Measurements from ENCODE around the gene MTAP. TPM values are rescaled to one million over a fixed set of nuclear protein-coding genes. Genes with fewer than 3 reads are reported as not detected.

The MTAP gene
- total RNA-seq, 1 experiment from 2014 or later = not detected

DNA sequence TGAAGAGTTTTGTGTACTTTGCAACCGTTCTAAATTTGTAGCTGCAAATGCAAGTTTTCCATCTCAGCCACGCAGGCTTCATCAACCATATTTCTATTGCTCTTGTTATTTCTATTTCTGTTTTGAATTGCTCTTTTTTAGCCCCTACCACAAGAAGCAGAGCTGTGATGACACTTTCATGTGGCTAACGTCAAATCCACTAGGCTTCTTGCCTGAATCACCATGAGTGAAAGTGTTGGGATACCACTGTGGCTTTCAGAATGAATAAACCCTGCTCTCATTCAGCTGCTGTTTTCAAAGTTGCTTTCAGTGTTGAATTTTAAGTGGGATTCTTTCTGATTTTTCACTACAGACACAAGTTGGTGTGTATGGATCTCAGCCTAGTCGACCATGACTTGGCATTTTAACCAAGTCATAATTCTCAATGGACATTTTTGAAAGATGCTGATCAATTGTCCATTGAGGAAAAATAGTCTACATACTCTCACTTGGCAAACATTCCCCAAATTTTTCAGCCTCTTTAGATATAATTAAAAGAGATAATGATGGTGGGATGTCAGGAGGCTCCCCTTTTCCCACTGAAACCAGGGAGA, 41.0 kb upstream of the MTAP start:
- Mint-ChIP-seq H3K27ac (ENCODE audit: low read depth, unreplicated experiment) (no peak overlapping the region), H3K36me3 (ENCODE audit: insufficient read depth, unreplicated experiment) (no peaks in the 10 kb centered on the region), H3K9me3 (ENCODE audit: unreplicated experiment) (no peaks in the 10 kb centered on the region), H3K4me3 (ENCODE audit: unreplicated experiment) (no peak overlapping the region), H3K4me1 (ENCODE audit: insufficient read depth, unreplicated experiment) (no peaks in the 10 kb centered on the region), H3K27me3 (ENCODE audit: insufficient read depth, unreplicated experiment) (no peaks in the 10 kb centered on the region)
- no peak for DNase-seq (ENCODE audit: unreplicated experiment)
- CTCF ChIA-PET = no interaction called here
- TF ChIP-seq, protein P1, sequence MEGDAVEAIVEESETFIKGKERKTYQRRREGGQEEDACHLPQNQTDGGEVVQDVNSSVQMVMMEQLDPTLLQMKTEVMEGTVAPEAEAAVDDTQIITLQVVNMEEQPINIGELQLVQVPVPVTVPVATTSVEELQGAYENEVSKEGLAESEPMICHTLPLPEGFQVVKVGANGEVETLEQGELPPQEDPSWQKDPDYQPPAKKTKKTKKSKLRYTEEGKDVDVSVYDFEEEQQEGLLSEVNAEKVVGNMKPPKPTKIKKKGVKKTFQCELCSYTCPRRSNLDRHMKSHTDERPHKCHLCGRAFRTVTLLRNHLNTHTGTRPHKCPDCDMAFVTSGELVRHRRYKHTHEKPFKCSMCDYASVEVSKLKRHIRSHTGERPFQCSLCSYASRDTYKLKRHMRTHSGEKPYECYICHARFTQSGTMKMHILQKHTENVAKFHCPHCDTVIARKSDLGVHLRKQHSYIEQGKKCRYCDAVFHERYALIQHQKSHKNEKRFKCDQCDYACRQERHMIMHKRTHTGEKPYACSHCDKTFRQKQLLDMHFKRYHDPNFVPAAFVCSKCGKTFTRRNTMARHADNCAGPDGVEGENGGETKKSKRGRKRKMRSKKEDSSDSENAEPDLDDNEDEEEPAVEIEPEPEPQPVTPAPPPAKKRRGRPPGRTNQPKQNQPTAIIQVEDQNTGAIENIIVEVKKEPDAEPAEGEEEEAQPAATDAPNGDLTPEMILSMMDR (IDR thresholded peaks at IDR 0.05; ENCODE audit: unreplicated experiment) = no peak
- intact Hi-C loops (cut with micrococcal nuclease) = no loop called here
- BruUV-seq (replicated peaks) = no TSS peak
- POLR2A ChIA-PET = no interaction called here

DNA sequence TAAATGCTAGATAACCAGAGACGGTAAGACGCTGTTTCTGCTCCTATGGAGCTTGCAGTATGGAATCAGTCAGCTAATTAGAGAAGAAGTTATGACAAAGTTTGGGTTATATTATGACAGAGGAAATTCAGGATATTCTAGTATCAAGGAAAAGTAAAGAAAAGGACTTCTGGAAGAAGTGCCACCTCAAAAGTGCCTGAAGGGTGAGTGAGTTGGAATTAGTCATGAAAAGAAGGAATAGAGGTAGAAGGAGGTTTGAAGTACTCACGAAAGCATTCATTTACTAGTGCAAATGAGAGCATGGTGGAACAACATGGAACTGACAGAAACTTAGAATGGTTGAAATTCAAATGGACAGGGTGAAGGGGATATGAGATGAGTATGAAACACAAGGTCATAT, 40.4 kb upstream of the MTAP start:
- POLR2A ChIA-PET = no interaction called here
- Mint-ChIP-seq H3K4me3 (ENCODE audit: unreplicated experiment) (no peak overlapping the region), H3K4me1 (ENCODE audit: insufficient read depth, unreplicated experiment) (no peaks in the 10 kb centered on the region), H3K9me3 (ENCODE audit: unreplicated experiment) (no peaks in the 10 kb centered on the region), H3K36me3 (ENCODE audit: insufficient read depth, unreplicated experiment) (no peaks in the 10 kb centered on the region), H3K27me3 (ENCODE audit: insufficient read depth, unreplicated experiment) (no peaks in the 10 kb centered on the region), H3K27ac (ENCODE audit: low read depth, unreplicated experiment) (no peak overlapping the region)
- BruUV-seq (replicated peaks) = no TSS peak
- no peak for DNase-seq (ENCODE audit: unreplicated experiment)
- intact Hi-C loops (cut with micrococcal nuclease) = no loop called here
- TF ChIP-seq, protein P1 (IDR thresholded peaks at IDR 0.05; ENCODE audit: unreplicated experiment) = no peak
- CTCF ChIA-PET = no interaction called here

DNA sequence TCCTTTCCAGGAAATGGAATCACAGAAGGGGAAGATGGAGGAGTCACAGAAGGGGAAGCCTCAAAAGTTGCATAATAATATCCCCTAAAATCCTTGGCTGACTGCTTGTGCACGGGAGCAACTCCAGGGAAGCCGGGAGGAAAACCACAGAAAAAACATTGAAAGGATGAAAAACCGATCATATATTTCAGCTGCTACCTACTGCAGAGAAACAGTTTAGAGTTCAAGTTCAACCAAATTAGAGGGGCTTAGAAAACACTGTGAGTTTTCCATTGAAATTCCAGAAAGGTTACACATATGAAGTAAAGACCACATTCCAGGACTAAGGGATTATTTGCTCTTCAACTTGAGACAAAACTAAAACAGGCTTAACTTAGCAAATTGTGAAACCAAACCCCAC, 37.6 kb upstream of the MTAP start:
- H3K27me3 Mint-ChIP-seq (ENCODE audit: insufficient read depth, unreplicated experiment) = no peaks in the 10 kb centered on the region
- H3K27ac Mint-ChIP-seq (ENCODE audit: low read depth, unreplicated experiment) = no peak overlapping the region
- no TSS peak for BruUV-seq (replicated peaks)
- no peak for DNase-seq (ENCODE audit: unreplicated experiment)
- H3K9me3 Mint-ChIP-seq (ENCODE audit: unreplicated experiment) = no peaks in the 10 kb centered on the region
- no peaks in the 10 kb centered on the region for H3K36me3 Mint-ChIP-seq (ENCODE audit: insufficient read depth, unreplicated experiment)
- no peaks in the 10 kb centered on the region for H3K4me1 Mint-ChIP-seq (ENCODE audit: insufficient read depth, unreplicated experiment)
- ChIA-PET POLR2A (no interaction called here), CTCF (no interaction called here)
- TF ChIP-seq, protein P1 (IDR thresholded peaks at IDR 0.05; ENCODE audit: unreplicated experiment) = no peak
- H3K4me3 Mint-ChIP-seq (ENCODE audit: unreplicated experiment) = no peak overlapping the region
- intact Hi-C loops (cut with micrococcal nuclease) = no loop called here

DNA sequence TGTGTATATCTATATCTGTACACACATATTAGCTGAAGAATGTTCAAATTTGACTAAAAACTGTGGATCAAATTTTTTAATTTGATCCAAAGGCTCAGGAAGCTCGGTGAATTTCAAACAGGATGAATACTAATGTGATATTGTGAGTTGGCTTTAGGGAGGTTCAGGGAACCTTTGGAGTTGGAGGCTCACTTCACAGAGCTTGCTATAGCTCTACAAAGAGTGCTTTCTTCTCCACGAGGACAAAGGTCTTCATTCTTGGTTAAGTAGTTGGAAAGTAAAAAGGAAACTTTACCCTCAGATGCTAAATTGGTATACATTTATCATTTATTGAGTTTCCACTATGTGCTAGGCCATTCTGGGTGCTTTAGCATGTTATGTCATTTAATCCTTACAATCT, 36.3 kb upstream of the MTAP start:
- Mint-ChIP-seq H3K27me3 (ENCODE audit: insufficient read depth, unreplicated experiment) (no peaks in the 10 kb centered on the region), H3K36me3 (ENCODE audit: insufficient read depth, unreplicated experiment) (no peaks in the 10 kb centered on the region), H3K4me1 (ENCODE audit: insufficient read depth, unreplicated experiment) (no peaks in the 10 kb centered on the region), H3K27ac (ENCODE audit: low read depth, unreplicated experiment) (no peak overlapping the region), H3K4me3 (ENCODE audit: unreplicated experiment) (no peak overlapping the region), H3K9me3 (ENCODE audit: unreplicated experiment) (no peaks in the 10 kb centered on the region)
- TF ChIP-seq, protein P1 (IDR thresholded peaks at IDR 0.05; ENCODE audit: unreplicated experiment) = no peak
- DNase-seq (ENCODE audit: unreplicated experiment) = no peak
- POLR2A ChIA-PET = no interaction called here
- BruUV-seq (replicated peaks) = no TSS peak
- CTCF ChIA-PET = no interaction called here
- intact Hi-C loops (cut with micrococcal nuclease) = no loop called here

Data from MCF 10A (cell line).